Neutrophil (primary cell): ENCODE data around the gene TNRC6B.

Source experiments
- H3K27ac ChIP-seq: fragments of 200-600 bp; sonication (generic); 2 replicates; pipeline ENCODE4 v1.5.1; 2016; ENCODE audit warnings: mild to moderate bottlenecking, moderate library complexity
- H3K27me3 ChIP-seq: fragments of 200-600 bp; sonication (generic); 2 replicates; pipeline ENCODE4 v1.6.0; 2016; ENCODE audit warnings: mild to moderate bottlenecking
- H3K36me3 ChIP-seq: fragments of 200-600 bp; sonication (generic); 2 replicates; pipeline ENCODE4 v1.5.1; 2017
- H3K4me1 ChIP-seq, 2 experiments: fragments of 200-600 bp in 1 of 2; sonication (generic) in 1 of 2; 1 replicate in 1 of 2; 2 replicates in 1 of 2; pipeline versions ENCODE4 v1.5.1 to v1.6.1; 2013 to 2016; ENCODE audit warnings: low read depth in 1 of 2, low read length in 1 of 2, mild to moderate bottlenecking in 1 of 2, moderate library complexity in 1 of 2; ENCODE audit not compliant: control insufficient read depth in 1 of 2, insufficient read depth in 1 of 2
- H3K4me3 ChIP-seq, 2 experiments: fragments of 200-600 bp in 1 of 2; sonication (generic) in 1 of 2; 1 replicate in 1 of 2; 2 replicates in 1 of 2; pipeline ENCODE4 v1.5.1; 2013 to 2016; ENCODE audit warnings: low read depth in 1 of 2, low read length in 1 of 2, mild to moderate bottlenecking in 1 of 2, moderate library complexity in 1 of 2
- H3K9me3 ChIP-seq: fragments of 200-600 bp; sonication (generic); 2 replicates; pipeline ENCODE4 v1.5.1; 2016
- CTCF ChIP-seq: fragments of 200-600 bp; sonication (generic); IDR thresholded peaks from 2 replicates; pipeline ENCODE4 v1.5.1; 2016; ENCODE audit warnings: antibody characterized with exemption

Gene TNRC6B

GRCh38 chr22:40320687-40321086 lies 143.0 kb downstream of the TNRC6B start:
- no peaks in the 10 kb centered on the region for H3K4me1 ChIP-seq
- H3K27ac ChIP-seq = no peak overlapping the region
- H3K9me3 ChIP-seq = no peaks in the 10 kb centered on the region
- peaks cover 95% of the 10 kb centered on the region for H3K36me3 ChIP-seq
- no peak overlapping the region for H3K4me3 ChIP-seq
- no peaks in the 10 kb centered on the region for H3K27me3 ChIP-seq
- TF ChIP-seq CTCF = no peak

- no peak overlapping the region for H3K27ac ChIP-seq
- H3K4me3 ChIP-seq = no peak overlapping the region
- H3K4me1 ChIP-seq = no peaks in the 10 kb centered on the region
- no peaks in the 10 kb centered on the region for H3K27me3 ChIP-seq
- H3K9me3 ChIP-seq = no peaks in the 10 kb centered on the region
- peaks cover 87% of the 10 kb centered on the region for H3K36me3 ChIP-seq
- no peak for TF ChIP-seq CTCF
Observed at GRCh38 chr22:40322021-40322420, 144.3 kb downstream of the TNRC6B start.

- Histone ChIP-seq H3K27ac (no peak overlapping the region), H3K4me1 (no peaks in the 10 kb centered on the region), H3K36me3 (peaks cover 84% of the 10 kb centered on the region), H3K27me3 (no peaks in the 10 kb centered on the region), H3K9me3 (no peaks in the 10 kb centered on the region), H3K4me3 (no peak overlapping the region)
- no peak for TF ChIP-seq CTCF
Observed at GRCh38 chr22:40322818-40323447, 145.2 kb downstream of the TNRC6B start.

GRCh38 chr22:40323681-40324171 lies 146.0 kb downstream of the TNRC6B start:
- Histone ChIP-seq H3K36me3 (peaks cover 78% of the 10 kb centered on the region), H3K4me1 (no peaks in the 10 kb centered on the region)

GRCh38 chr22:40324468-40325305 lies 147.0 kb downstream of the TNRC6B start:
- Histone ChIP-seq H3K4me1 (no peaks in the 10 kb centered on the region), H3K27ac (no peak overlapping the region)
- no peak for TF ChIP-seq CTCF

More at GRCh38 chr22:40323681-40324171, 146.0 kb downstream of the TNRC6B start:
- no peak overlapping the region for H3K27ac ChIP-seq
- TF ChIP-seq CTCF = no peak
- no peaks in the 10 kb centered on the region for H3K9me3 ChIP-seq
- no peaks in the 10 kb centered on the region for H3K27me3 ChIP-seq
- H3K4me3 ChIP-seq = no peak overlapping the region

More at GRCh38 chr22:40324468-40325305, 147.0 kb downstream of the TNRC6B start:
- Histone ChIP-seq H3K27me3 (no peaks in the 10 kb centered on the region), H3K36me3 (peaks cover 72% of the 10 kb centered on the region), H3K4me3 (no peak overlapping the region), H3K9me3 (no peaks in the 10 kb centered on the region)
